ENCODE measurements around the gene FDCSP. TPM values are rescaled to one million over a fixed set of nuclear protein-coding genes. Genes with fewer than 3 reads are reported as not detected.

FDCSP gene
- total and polyA plus RNA-seq, 2 of the 8 experiments (the other 6 are each of a cell fraction or from before 2014, with no cell fraction given), result not detected

GRCh38 chr4:70251945-70252277 lies 26.0 kb downstream of the FDCSP start:
- H2BK5ac ChIP-seq (ENCODE audit: low read depth, low read length), result no peak overlapping the region
- ChIA-PET POLR2A (ENCODE audit: partially characterized antibody) (no interaction called here), CTCF (ENCODE audit: partially characterized antibody) (no interaction called here)
- no peaks in the 10 kb centered on the region for H3K36me3 ChIP-seq (ENCODE audit: control insufficient read depth in 2 of 4, insufficient read depth in 4 of 4, low read length in 3 of 4)
- no peak overlapping the region for H4K5ac ChIP-seq (ENCODE audit: insufficient read length, low read depth, low read length)
- DNase-seq (ENCODE audit: low read depth in 1 of 2, low spot score in 2 of 2) (no peak), FAIRE-seq (no peak)
- no peak overlapping the region for H3K9ac ChIP-seq (replicated peaks in 1 of 4; ENCODE audit: extremely low read depth in 1 of 4, low read depth in 3 of 4, low read length in 3 of 4)
- H3K27me3 ChIP-seq (replicated peaks in 1 of 4; ENCODE audit: control insufficient read depth in 3 of 4, extremely low read depth in 1 of 4, insufficient read depth in 3 of 4, low read length in 3 of 4), result no peaks in the 10 kb centered on the region
- no peak overlapping the region for H3K27ac ChIP-seq (ENCODE audit: low read depth, low read length)
- H4K91ac ChIP-seq (replicated peaks; ENCODE audit: insufficient read length, low read length), result no peak overlapping the region
- no peak overlapping the region for H3K14ac ChIP-seq (ENCODE audit: insufficient read length)
- H3K9me3 ChIP-seq (ENCODE audit: insufficient read depth in 2 of 2, low read depth in 1 of 2, low read length in 1 of 2), result no peaks in the 10 kb centered on the region
- no peak overlapping the region for H2AFZ ChIP-seq (ENCODE audit: low read length)
- no peak overlapping the region for H2BK12ac ChIP-seq (ENCODE audit: low read depth, low read length)
- H3K4me1 ChIP-seq (replicated peaks in 1 of 4; ENCODE audit: control insufficient read depth in 3 of 4, insufficient read depth in 4 of 4, low read length in 3 of 4), result no peaks in the 10 kb centered on the region
- no peaks in the 10 kb centered on the region for H3K23me2 ChIP-seq (ENCODE audit: low read depth, low read length)
- no peak overlapping the region for H3K4me3 ChIP-seq (ENCODE audit: extremely low read depth in 1 of 4, insufficient read depth in 2 of 4, low read depth in 3 of 4, low read length in 4 of 4)
- no peak overlapping the region for H4K8ac ChIP-seq (ENCODE audit: extremely low read depth, insufficient read depth, low read length)
- no peak overlapping the region for H2AK5ac ChIP-seq (ENCODE audit: low read depth, low read length)
- no peak overlapping the region for H2BK15ac ChIP-seq (ENCODE audit: low read length)
- no peaks in the 10 kb centered on the region for H3K79me2 ChIP-seq (ENCODE audit: control insufficient read depth in 1 of 2, insufficient read depth in 2 of 2, low read length in 2 of 2)
- WGBS, 2 experiments (ENCODE audit: extremely low coverage in 1 of 2, insufficient coverage in 1 of 2, insufficient read length in 1 of 2, insufficient replicate concordance in 2 of 2, low coverage in 1 of 2, low lambda C conversion rate in 2 of 2, missing lambda C conversion rate in 1 of 2), result 81% methylated on average over 1 of the region's 1 CpG; no CpG with 5 or more reads in 1 of the 2 experiments
- no peak overlapping the region for H3K23ac ChIP-seq (ENCODE audit: insufficient read length)
- no peak overlapping the region for H3K4me2 ChIP-seq (ENCODE audit: insufficient read depth in 1 of 2, low read depth in 2 of 2, low read length in 2 of 2)
- no peak overlapping the region for H3K4ac ChIP-seq (replicated peaks; ENCODE audit: insufficient read length, low read depth, low read length)
- TF ChIP-seq BRCA1 (IDR thresholded peaks at IDR 0.05; ENCODE audit: low read depth, low read length), result no peak
- no peak for TF ChIP-seq CEBPB (IDR thresholded peaks at IDR 0.05; ENCODE audit: low read depth, low read length)
- no peak for TF ChIP-seq FOSL1 (IDR thresholded peaks at IDR 0.05; ENCODE audit: insufficient read depth, low read depth, low read length)
- no peak for TF ChIP-seq EP300 (IDR thresholded peaks at IDR 0.05; ENCODE audit: borderline replicate concordance in 1 of 2, low read depth in 2 of 2, low read length in 2 of 2)
- no peak for TF ChIP-seq SP4 (IDR thresholded peaks at IDR 0.05; ENCODE audit: low read length)
- TF ChIP-seq RBBP5 (IDR thresholded peaks at IDR 0.05; ENCODE audit: borderline replicate concordance, low read depth, low read length), result no peak
- TF ChIP-seq CREB1 (IDR thresholded peaks at IDR 0.05), result no peak
- TF ChIP-seq TEAD4 (IDR thresholded peaks at IDR 0.05; ENCODE audit: low read depth, low read length), result no peak
- TF ChIP-seq, protein P1, sequence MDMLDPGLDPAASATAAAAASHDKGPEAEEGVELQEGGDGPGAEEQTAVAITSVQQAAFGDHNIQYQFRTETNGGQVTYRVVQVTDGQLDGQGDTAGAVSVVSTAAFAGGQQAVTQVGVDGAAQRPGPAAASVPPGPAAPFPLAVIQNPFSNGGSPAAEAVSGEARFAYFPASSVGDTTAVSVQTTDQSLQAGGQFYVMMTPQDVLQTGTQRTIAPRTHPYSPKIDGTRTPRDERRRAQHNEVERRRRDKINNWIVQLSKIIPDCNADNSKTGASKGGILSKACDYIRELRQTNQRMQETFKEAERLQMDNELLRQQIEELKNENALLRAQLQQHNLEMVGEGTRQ (IDR thresholded peaks at IDR 0.05; ENCODE audit: low read length), result no peak
- TF ChIP-seq JUND (IDR thresholded peaks at IDR 0.05; ENCODE audit: low read length), result no peak
- TF ChIP-seq HDAC2 (IDR thresholded peaks at IDR 0.05; ENCODE audit: borderline replicate concordance in 1 of 2, low read depth in 2 of 2, low read length in 2 of 2), result no peak
- no peak for TF ChIP-seq TBP (IDR thresholded peaks at IDR 0.05; ENCODE audit: low read depth, low read length)
- no peak for TF ChIP-seq BCL11A (IDR thresholded peaks at IDR 0.05; ENCODE audit: low read depth in 2 of 2, low read length in 2 of 2)
- TF ChIP-seq POU5F1 (IDR thresholded peaks at IDR 0.05; ENCODE audit: low read depth, low read length), result no peak
- TF ChIP-seq ASH2L (IDR thresholded peaks at IDR 0.05; ENCODE audit: low read length), result no peak
- no peaks in the 10 kb centered on the region for H3K79me1 ChIP-seq (ENCODE audit: low read depth, low read length)
- no peak overlapping the region for H3K56ac ChIP-seq (replicated peaks; ENCODE audit: insufficient read length, low read depth, low read length)
- no peak overlapping the region for H2BK20ac ChIP-seq (ENCODE audit: low read length)
- no peaks in the 10 kb centered on the region for H4K20me1 ChIP-seq (replicated peaks in 1 of 2; ENCODE audit: control insufficient read depth in 1 of 2, insufficient read depth in 2 of 2, low read length in 2 of 2)
- no peak overlapping the region for H2BK120ac ChIP-seq (replicated peaks; ENCODE audit: low read depth, low read length)
- H3K18ac ChIP-seq (ENCODE audit: extremely low read depth, low read length), result no peak overlapping the region
